Kidney (tissue), 14 donors: ENCODE measurements around the gene DNAAF5. TPM values are rescaled to one million over a fixed set of nuclear protein-coding genes. Genes with fewer than 3 reads are reported as not detected.

Source experiments
- DNase-seq, 5 donors: peaks; one replicate each; pipeline ENCODE4 v3.0.0-alpha.2; 2013 to 2020
- FAIRE-seq: peaks from 2 replicates; lab custom pipeline; 2012; peaks lifted over from hg19 to GRCh38; lab: Jason Lieb, UNC
- H3K27ac ChIP-seq, 2 donors: one replicate each; pipeline ENCODE4 v1.7.0; 2013; ENCODE audit warnings: low read depth in 2 of 2, low read length in 2 of 2, inconsistent platforms in 1 of 2
- H3K27me3 ChIP-seq: one replicate; pipeline ENCODE4 v1.7.1; 2013; ENCODE audit warnings: low read length, inconsistent platforms; ENCODE audit not compliant: control insufficient read depth, insufficient read depth
- H3K36me3 ChIP-seq, 3 donors: one replicate each; pipeline versions ENCODE4 v1.7.0 to v1.7.1; 2013; ENCODE audit warnings: low read length in 3 of 3, control low read depth in 1 of 3, inconsistent platforms in 1 of 3; ENCODE audit not compliant: insufficient read depth in 3 of 3, control insufficient read depth in 2 of 3
- H3K4me1 ChIP-seq, 3 donors: one replicate each; pipeline versions ENCODE4 v1.7.0 to v1.7.1; 2013; ENCODE audit warnings: low read length in 3 of 3, inconsistent platforms in 1 of 3, low read depth in 1 of 3; ENCODE audit not compliant: control insufficient read depth in 2 of 3, insufficient read depth in 2 of 3
- H3K4me3 ChIP-seq, 3 donors: one replicate each; pipeline versions ENCODE4 v1.7.0 to v1.8.1; 2013; ENCODE audit warnings: low read length in 3 of 3, control low read depth in 1 of 3, inconsistent platforms in 1 of 3
- H3K9ac ChIP-seq, 3 donors: one replicate each; pipeline versions ENCODE4 v1.7.0 to v1.7.1; 2013; ENCODE audit warnings: low read length in 3 of 3, control low read depth in 1 of 3, inconsistent platforms in 1 of 3
- H3K9me3 ChIP-seq, 3 donors: one replicate each; pipeline versions ENCODE4 v1.7.0 to v1.7.1; 2013; ENCODE audit warnings: low read length in 3 of 3, control low read depth in 1 of 3, inconsistent platforms in 1 of 3; ENCODE audit not compliant: control insufficient read depth in 2 of 3, insufficient read depth in 1 of 3
- intact Hi-C: fragments of 100-400 bp; cut with DNase I; formaldehyde crosslinking; loops from one replicate; pipeline ENCODE4 v1.11.1; 2022
- polyA plus RNA-seq: library from polyadenylated mRNA; stranded (reverse); fragments of 350-450 nt; fragmentation: Illumina TruSeq; extraction: RNeasy Lipid Tissue Mini Kit (QIAGEN cat#74804); gene quantifications from one replicate; pipeline ENCODE4 v1.2.3, GENCODE V29; 2014; ENCODE audit warnings: low read depth, low replicate concordance; ENCODE audit not compliant: insufficient read depth
- total RNA-seq: library from RNA; stranded (reverse); fragmentation: NEBNext Ultra II Directional; extraction: Animal tissue kit (Norgen Biotek cat#: 25700); gene quantifications from one replicate; pipeline ENCODE4 v1.2.1, GENCODE V29; 2021
- TF ChIP-seq, protein P1 (sequence below): IDR thresholded peaks from 3 replicates; pipeline ENCODE4 v1.5.1; 2012; ENCODE audit warnings: mild to moderate bottlenecking, moderate library complexity, borderline replicate concordance; ENCODE audit not compliant: insufficient read depth; ENCODE audit errors: extremely low read depth
- donor health status: control.
- donor health status: control.
- donor health status: control.
- donor health status: control.
- donor health status: control.
- donor health status: DM: yes; HTN: yes; CAD: no.
- donor health status: Normal renal cell carcinoma (clear cell type).

Gene DNAAF5
- total and polyA plus RNA-seq, 2 donors from 2014 or later, result 11.6 to 29.7 TPM

DNA sequence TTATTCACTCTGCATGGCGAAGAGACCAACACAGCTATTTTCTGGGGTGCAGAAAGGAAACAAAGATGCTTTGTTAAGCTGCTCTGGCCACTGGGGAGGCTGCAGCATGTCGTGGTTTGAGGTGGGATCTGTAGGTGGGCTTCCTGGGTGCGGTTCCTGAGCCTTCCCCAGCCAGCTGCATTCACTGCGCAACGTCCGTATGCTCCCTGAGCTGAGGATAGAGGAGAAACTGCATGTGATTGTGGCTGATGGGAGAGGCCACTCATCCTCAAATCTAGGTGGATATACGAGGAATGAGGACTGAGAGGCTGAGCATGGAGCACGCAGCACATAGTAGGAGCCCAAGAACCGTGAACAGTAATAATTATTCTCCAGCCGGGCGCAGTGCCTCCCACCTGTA, 9.9 kb upstream of the DNAAF5 start:
- intact Hi-C loops, result no loop called here
- H3K27me3 ChIP-seq, result no peaks in the 10 kb centered on the region
- H3K9me3 ChIP-seq, result no peaks in the 10 kb centered on the region
- H3K27ac ChIP-seq, result no peak overlapping the region
- H3K4me1 ChIP-seq, result peaks cover 0 to 4% (median 0%) of the 10 kb centered on the region in 3 donors
- H3K36me3 ChIP-seq, result no peaks in the 10 kb centered on the region
- no peak for FAIRE-seq
- TF ChIP-seq, protein P1, sequence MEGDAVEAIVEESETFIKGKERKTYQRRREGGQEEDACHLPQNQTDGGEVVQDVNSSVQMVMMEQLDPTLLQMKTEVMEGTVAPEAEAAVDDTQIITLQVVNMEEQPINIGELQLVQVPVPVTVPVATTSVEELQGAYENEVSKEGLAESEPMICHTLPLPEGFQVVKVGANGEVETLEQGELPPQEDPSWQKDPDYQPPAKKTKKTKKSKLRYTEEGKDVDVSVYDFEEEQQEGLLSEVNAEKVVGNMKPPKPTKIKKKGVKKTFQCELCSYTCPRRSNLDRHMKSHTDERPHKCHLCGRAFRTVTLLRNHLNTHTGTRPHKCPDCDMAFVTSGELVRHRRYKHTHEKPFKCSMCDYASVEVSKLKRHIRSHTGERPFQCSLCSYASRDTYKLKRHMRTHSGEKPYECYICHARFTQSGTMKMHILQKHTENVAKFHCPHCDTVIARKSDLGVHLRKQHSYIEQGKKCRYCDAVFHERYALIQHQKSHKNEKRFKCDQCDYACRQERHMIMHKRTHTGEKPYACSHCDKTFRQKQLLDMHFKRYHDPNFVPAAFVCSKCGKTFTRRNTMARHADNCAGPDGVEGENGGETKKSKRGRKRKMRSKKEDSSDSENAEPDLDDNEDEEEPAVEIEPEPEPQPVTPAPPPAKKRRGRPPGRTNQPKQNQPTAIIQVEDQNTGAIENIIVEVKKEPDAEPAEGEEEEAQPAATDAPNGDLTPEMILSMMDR, result no peak
- no peak overlapping the region for H3K4me3 ChIP-seq
- no peak overlapping the region for H3K9ac ChIP-seq
- DNase-seq, result peak in 1 of 5 donors; percentile 20

DNA sequence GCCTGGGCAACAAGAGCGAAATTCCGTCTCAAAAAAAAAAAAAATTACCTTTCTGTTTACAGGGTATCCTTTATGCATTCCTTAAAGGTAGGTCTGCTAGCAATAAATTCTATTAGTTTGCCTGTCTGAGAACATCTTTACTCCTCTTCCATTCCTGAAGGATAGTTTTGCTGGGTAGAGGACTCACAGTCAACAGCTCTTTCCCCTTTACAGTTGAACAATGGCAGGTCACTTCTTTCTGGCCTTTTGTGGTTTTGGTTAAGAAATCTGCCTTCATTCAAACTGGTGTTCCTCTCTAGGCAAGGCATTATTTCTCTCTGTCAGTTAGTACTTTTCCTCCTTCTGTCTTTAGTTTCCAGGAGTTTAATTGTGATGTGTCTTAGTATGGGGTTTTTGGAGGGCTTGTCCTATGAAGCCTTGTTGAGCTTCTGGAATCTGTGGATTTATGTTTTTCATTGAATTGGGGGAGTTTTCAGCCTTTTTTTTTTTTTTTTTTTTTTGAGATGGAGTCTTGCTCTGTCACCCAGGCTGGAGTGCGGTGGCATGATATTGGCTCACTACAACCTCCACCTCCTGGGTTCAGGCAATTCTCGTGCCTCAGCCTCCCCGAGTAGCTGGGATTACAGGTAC, 4.8 kb upstream of the DNAAF5 start:
- Histone ChIP-seq H3K36me3 (no peaks in the 10 kb centered on the region), H3K9ac (no peak overlapping the region), H3K9me3 (no peaks in the 10 kb centered on the region), H3K4me3 (no peak overlapping the region), H3K27me3 (no peaks in the 10 kb centered on the region), H3K27ac (no peak overlapping the region), H3K4me1 (peaks cover 0 to 11% (median 9%) of the 10 kb centered on the region in 3 donors)
- FAIRE-seq (no peak), DNase-seq (no peak)
- TF ChIP-seq, protein P1, result no peak
- intact Hi-C loops, result no loop called here

DNA sequence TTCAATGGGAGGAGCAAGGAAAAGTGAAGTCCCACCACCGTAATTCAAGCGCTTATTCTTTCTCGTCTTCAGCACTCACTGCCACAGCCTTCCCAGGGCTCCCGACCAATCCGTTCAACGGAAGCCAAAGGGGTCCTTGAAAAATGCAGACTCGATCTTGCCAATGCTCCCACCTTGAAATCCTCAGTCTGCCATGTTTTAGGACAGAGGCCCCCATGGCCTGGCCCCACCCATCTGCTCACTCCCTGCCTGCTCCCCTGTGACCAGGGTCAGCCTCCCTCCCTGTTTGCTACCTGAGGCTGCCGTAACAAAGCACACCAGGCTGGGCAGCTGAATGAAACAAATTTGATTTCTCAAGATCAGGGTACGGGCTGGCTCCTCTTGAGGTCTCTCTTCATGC, 3.0 kb upstream of the DNAAF5 start:
- DNase-seq, result peak in 1 of 5 donors; percentile 35
- peaks cover 0 to 16% (median 9%) of the 10 kb centered on the region in 3 donors for H3K4me1 ChIP-seq
- no peak overlapping the region for H3K9ac ChIP-seq
- H3K36me3 ChIP-seq, result no peaks in the 10 kb centered on the region
- FAIRE-seq, result no peak
- no peak overlapping the region for H3K4me3 ChIP-seq
- H3K27ac ChIP-seq, result no peak overlapping the region
- TF ChIP-seq, protein P1, result no peak
- no peaks in the 10 kb centered on the region for H3K27me3 ChIP-seq
- no peaks in the 10 kb centered on the region for H3K9me3 ChIP-seq
- intact Hi-C loops, result no loop called here

GRCh38 chr7:724298-724697, 2.2 kb upstream of the DNAAF5 start:
- intact Hi-C loops, result no loop called here
- TF ChIP-seq, protein P1, result no peak
- H3K4me1 ChIP-seq, result peaks cover 0 to 17% (median 9%) of the 10 kb centered on the region in 3 donors
- H3K9ac ChIP-seq, result no peak overlapping the region
- DNase-seq, result no peak
- H3K27me3 ChIP-seq, result no peaks in the 10 kb centered on the region
- no peaks in the 10 kb centered on the region for H3K36me3 ChIP-seq
- no peak overlapping the region for H3K4me3 ChIP-seq
- no peak for FAIRE-seq
- H3K9me3 ChIP-seq, result no peaks in the 10 kb centered on the region
- no peak overlapping the region for H3K27ac ChIP-seq
